ENCODE measurements around the gene RNF114.
A peak's percentile ranks its signal among the peaks of the same experiment; 100 is the strongest.
"Not testable (repeated sequence)": the region's sequence is repeated elsewhere in the genome, so short reads cannot be mapped to it uniquely, and the experiment has no call there.

The RNF114 gene

DNA sequence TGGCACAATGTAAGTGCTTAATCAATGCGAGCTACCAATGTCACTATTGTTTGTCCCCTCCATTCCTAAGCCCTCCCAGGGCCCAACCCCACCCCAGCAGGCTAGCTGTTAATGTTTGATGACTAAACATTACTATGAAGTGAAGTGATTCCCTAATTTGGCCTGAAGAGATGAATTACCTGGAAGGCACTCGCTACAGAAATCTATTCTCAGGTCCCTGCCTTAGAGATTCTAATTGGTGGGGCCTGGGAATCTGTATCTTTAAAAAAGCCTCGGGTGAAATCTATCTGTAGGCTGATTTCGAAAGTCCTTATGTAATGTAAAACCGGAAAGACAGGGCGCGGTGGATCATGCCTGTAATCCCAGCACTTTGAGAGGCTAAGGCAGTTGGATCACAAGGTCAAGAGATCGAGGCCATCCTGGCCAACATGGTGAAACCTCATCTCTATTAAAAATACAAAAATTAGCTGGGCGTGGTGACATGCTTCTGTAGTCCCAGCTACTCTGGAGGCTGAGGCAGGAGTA is 29.6 kb downstream of the RNF114 start:
- DNase-seq = no peak

GRCh38 chr20:49966861-49967260 is 30.7 kb downstream of the RNF114 start:
- DNase-seq = no peak

DNA sequence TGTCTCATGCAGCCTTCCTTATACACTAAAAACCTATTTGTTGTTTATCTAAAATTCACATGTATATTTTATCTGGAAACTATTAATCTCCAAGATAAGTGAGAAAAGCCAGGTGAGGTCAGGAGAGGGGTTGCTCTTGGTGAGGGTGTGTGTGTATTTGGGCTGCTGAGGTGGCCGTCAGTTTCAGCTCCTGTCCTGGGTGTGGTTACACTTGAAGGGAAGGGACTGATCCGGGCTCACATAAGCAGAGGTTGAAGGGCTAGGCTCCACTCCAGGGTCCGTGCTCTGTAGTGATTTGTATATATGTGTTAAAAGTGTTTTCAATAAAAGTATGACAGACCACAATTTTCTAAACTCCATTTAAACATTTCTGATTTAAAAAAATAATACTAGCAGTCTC is 33.0 kb downstream of the RNF114 start:
- no peak for DNase-seq

DNA sequence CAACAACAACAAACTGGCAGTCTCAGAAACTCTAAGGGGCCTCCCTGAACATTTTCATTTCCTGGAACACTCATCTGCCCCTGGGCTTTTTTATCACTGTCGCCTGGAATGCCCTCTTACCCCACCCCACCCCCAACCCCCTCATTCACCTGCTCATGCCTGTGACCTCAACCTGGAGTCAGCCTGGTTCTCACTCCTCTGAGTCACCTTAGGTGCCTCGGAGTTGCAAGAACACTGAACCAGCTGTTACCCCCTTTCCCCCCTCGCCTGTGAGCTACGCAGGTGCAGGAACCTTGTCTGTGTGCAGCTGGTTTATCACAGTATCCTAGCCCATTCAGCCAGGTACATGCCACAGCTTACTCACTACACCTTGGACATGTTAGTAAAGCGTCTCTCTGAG is 33.7 kb downstream of the RNF114 start:
- DNase-seq = no peak

GRCh38 chr20:49970498-49970897 is 34.3 kb downstream of the RNF114 start:
- DNase-seq = no peak

GRCh38 chr20:49973981-49974380 is 37.8 kb downstream of the RNF114 start:
- DNase-seq = no peak

DNA sequence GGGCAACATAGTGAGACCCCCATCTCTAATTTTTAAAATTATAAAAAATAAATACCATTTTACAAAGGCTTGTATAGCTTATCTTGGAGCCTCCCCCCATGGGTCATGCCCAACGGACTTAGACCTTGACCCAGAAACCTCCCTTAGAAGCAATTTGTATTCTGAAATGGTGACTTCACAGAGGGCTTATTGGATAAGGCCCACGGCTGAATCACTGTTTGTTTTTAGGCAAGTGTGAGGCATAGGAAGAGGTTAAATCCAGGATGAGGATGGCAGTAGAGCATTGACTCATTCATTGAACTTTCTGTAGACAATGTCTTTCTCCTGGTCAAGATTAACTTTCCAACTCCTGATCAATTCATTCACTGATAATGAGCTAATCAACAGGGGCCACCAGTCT is 40.3 kb downstream of the RNF114 start:
- DNase-seq = no peak

- DNase-seq = not testable (repeated sequence)
Measured at GRCh38 chr20:49977740-49978139, 41.5 kb downstream of the RNF114 start.

- DNase-seq = no peak
Measured at GRCh38 chr20:49978685-49979029, 42.5 kb downstream of the RNF114 start.

DNA sequence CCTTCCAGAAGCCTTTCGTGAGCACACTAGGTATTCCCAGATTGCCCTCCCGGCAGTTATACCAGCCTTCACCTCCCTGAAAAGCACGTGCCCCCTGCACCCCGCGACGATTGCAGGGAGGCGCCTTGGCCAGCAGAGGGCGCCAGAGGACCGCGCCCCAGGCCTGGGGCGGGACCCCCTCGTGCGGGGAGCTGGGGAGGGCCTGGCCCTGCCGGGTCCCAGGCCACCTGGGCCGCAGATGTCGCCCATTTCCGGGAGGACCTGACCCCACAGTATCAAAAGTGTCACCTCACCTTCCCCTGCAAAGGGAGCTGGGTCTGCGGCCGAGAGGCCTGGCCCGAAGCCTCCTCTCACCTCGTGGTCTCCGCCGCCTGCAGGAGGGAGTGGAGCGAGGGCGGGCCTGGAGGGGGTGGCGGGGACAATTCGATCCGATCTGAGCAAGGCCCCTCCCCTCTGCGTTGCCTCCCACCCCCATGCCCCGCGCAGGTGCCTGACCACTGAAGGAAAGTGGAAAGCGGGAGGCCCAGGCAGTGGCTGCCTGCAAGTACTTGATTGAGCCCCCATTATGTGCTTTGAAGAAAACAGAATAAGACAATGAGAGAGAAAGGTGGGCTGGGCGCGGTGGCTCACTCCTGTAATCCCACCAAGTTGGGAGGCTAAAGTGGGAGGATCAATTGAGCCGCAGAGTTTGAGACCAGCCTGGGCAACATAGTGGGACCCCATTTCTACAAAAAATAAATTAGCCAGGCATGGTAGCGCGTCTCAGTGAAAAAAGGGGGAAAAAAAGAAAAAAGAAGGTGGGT is 43.0 kb downstream of the RNF114 start:
- peak; percentile 69 for DNase-seq

DNA sequence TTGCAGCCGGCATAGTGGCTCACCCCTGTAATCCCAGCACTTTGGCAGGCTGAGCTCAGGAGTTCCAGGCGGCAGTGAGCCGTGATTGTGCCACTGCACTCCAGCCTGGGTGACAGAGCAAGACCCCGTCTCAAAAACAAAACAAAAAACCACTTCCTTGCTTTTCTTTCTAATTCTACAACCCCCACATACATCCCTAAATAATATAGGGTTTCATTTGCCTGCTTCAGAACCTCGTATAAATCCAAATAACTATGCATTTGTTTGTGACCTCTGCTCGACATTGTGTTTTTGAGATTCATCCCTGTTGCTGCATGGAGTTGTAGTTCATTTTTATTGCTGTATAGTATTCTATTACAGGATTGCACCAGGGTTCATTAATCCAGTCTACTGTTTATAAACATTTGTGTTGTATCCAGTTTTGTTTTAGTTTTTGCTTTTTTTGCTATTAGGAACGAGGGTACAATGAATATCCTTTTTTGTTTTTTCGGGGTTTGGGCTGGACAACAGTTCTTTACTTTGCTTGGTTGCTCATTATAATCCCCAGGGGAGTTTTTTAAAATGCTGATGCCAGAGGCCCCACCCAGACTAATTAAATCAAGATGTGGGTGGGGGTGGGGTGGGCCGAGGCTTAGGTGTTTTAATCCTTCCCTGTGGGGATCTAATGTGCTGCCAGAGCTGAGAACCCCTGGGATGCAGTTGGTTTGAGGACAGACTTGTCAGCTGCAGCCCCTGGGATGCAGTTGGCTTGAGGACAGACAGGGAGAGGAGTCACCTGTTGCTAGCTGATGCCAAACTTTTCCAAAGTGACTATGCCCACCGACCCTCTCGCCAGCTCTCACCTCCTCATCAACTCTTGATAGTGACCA is 44.2 kb downstream of the RNF114 start:
- DNase-seq = no peak

DNA sequence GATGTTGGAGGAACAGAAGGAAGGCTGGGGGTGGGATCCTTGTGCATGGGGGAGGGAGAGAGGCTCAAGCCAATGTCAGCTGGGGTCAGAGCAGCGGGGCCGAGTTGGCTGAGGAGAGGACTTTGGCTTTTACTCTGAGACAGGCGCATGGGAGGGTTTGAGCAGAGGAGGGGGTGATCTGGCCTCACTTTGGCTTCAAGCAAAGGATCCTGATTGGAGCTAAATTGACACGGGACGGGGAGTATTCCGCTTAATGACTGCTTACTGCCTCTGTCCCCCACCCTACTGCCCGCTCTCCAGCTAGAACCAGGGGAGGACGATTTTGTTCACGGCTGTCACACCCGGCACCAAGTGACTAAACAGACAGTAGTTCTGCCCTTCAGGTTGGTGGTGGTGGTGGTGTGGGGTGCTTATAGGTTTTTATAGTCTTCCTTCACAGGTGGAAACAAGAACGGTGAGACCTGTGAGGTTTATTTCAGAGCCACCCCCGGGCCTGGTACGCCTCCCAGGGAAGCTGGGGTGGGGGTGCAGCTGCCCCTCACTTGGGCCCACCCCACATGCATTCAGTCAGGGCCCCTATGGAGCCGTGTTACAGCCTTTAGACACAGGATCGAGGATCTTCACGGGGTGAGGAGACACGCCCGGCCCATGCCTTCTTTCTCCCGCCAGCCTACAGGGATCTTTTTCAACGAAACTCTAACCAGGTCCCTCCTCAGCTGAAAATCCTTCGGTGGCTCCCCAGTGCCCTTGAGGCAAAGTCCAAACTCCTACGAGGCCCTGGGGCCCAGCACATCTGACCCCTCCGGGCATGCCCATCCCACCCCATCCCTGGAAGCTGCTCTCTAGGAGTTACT is 45.2 kb downstream of the RNF114 start:
- DNase-seq = no peak

GRCh38 chr20:49982072-49982345 is 45.8 kb downstream of the RNF114 start:
- no peak for DNase-seq

- peak; percentile 74 for DNase-seq
Measured at GRCh38 chr20:49982346-49983122, 46.3 kb downstream of the RNF114 start, which contains the start of gene SNAI1. Gene SNAI1, plus strand, starts transcription at chr20:49982980. Its CDS starts 80 bp downstream, at chr20:49983060.

DNA sequence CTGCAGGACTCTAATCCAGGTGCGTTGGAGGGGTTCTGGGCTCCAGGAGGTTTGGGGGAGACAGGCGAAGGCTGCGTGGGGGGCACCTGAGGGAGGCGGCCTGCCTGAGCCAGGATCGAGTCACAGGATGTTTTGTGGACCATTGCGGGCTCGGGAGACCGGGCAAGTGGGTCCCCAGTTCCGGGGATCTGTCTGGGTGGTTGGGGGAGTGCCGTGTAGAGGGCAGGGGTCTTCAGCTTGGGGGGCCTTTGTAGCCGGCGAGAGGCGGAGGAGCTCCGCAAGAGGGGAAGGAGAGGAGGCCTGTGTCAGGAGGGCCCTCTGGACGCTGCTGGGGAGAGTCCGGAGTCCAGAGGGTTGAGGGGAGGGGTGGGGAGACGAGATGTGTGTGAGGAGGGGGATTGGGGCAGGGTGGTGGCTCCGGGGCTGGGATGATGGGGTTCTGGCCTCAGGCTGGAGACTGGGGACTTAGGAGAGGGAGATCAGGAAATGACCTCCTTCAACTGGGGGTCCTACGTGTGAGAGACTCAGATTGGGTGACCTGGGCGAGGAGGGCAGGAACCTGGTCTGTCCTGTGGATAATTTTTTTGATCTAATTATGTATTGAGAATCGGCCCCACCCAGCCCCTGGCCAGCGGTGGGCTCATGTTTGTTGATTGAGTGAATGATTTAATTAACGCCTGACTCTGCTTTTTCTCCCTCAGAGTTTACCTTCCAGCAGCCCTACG is 47.1 kb downstream of the RNF114 start:
- no peak for DNase-seq

DNA sequence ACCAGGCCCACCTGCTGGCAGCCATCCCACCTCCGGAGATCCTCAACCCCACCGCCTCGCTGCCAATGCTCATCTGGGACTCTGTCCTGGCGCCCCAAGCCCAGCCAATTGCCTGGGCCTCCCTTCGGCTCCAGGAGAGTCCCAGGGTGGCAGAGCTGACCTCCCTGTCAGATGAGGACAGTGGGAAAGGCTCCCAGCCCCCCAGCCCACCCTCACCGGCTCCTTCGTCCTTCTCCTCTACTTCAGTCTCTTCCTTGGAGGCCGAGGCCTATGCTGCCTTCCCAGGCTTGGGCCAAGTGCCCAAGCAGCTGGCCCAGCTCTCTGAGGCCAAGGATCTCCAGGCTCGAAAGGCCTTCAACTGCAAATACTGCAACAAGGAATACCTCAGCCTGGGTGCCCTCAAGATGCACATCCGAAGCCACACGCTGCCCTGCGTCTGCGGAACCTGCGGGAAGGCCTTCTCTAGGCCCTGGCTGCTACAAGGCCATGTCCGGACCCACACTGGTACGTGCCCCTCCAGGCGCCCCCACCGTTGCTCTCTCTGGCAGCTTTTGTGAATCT is 47.7 kb downstream of the RNF114 start:
- DNase-seq = no peak

GRCh38 chr20:49984426-49985153 is 48.4 kb downstream of the RNF114 start:
- no peak for DNase-seq

DNA sequence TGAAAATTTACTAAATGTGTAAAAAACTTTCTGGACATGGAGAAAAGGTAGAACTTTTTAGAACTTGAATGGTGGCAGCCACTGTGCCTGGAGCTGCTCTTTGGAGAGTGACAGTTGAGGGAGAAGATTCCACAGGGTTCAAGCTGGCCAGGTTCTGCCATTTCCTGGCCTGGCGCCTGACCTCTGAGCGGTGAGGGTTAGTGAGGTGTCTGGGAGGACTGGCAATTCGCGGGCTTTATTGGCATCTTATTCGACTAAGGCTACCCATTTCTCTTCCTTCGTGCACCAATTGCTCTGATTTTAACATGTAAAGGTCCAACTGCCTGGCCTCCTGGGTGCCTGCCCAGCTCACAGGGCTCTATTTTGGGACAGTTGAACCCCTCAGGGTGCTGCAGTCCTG is 49.0 kb downstream of the RNF114 start:
- DNase-seq = no peak

DNA sequence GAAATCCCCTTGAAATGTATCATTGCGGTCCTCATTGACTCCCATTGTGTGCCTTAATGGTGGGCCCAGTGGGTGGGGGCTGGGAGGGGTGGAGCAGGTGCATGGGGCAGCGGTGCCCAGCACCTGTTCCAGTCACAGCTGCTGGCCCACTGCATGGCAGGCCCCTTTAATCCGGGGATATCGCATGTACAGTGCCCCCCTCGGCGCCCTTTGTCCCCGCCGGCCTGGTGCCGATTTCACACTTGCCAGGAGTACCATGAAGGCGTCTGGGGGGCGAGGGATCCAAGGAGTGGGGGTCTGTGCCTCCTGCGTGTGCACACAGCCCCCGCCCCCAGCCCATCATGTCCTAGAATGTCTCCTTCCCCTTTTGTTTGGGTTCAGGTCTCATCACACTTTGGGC is 49.4 kb downstream of the RNF114 start:
- no peak for DNase-seq

DNA sequence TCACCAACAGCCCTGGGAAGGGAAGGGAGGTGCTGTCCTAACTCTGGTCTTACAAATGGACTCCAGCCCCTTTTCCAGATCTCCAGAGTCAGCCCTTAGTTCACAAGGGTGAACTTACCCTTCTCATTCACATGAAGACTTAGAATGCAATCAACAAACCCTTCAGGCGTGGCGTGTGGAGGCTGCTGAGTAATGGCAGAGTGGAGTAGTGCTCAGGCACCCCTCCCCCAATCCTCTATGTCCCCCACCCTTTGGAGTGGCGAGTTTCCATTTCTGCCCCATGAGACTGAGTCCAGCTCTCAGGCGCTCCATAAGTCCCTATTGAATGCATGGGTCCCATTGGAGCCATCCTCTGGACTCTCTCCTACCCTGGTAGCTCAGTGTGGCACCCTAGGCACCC is 49.9 kb downstream of the RNF114 start:
- no peak for DNase-seq
